HEK293 (cell line): Measurements from ENCODE around the gene MTUS2.

ENCODE experiments used
- CTCF ChIP-seq: fragments of 450-650 bp; formaldehyde crosslinking; IDR thresholded peaks from 2 replicates; pipeline ENCODE4 v1.5.1; 2016; ENCODE audit warnings: missing biosample characterization, missing genetic modification characterization
- SP7 ChIP-seq: fragments of 450-650 bp; formaldehyde crosslinking; IDR thresholded peaks from 2 replicates; pipeline ENCODE4 v1.5.1; 2016; ENCODE audit warnings: missing biosample characterization, missing genetic modification characterization
- ZBTB1 ChIP-seq: fragments of 450-650 bp; formaldehyde crosslinking; IDR thresholded peaks from 2 replicates; pipeline ENCODE4 v1.5.1; 2016; ENCODE audit warnings: missing biosample characterization, missing genetic modification characterization
- ZBTB48 ChIP-seq: fragments of 450-650 bp; formaldehyde crosslinking; IDR thresholded peaks from 2 replicates; pipeline ENCODE4 v1.5.1; 2016; ENCODE audit warnings: missing biosample characterization, missing genetic modification characterization
- ZNF138 ChIP-seq: fragments of 450-650 bp; formaldehyde crosslinking; IDR thresholded peaks from 2 replicates; pipeline ENCODE4 v1.5.1; 2016; ENCODE audit warnings: missing biosample characterization, missing genetic modification characterization, borderline replicate concordance
- ZNF324 ChIP-seq: fragments of 450-650 bp; formaldehyde crosslinking; IDR thresholded peaks from 2 replicates; pipeline ENCODE4 v1.5.1; 2016; ENCODE audit warnings: missing biosample characterization, missing genetic modification characterization
- ZNF37A ChIP-seq: fragments of 450-650 bp; IDR thresholded peaks from 2 replicates; pipeline ENCODE4 v1.5.1; 2018; ENCODE audit warnings: missing biosample characterization, missing genetic modification characterization
- ZNF549 ChIP-seq: fragments of 450-650 bp; IDR thresholded peaks from 2 replicates; pipeline ENCODE4 v1.5.1; 2018; ENCODE audit warnings: missing biosample characterization, missing genetic modification characterization, mild to moderate bottlenecking, inconsistent platforms, moderate library complexity
- ZNF707 ChIP-seq: fragments of 450-650 bp; formaldehyde crosslinking; IDR thresholded peaks from 2 replicates; pipeline ENCODE4 v1.5.1; 2016; ENCODE audit warnings: missing biosample characterization, missing genetic modification characterization
- ZNF791 ChIP-seq: fragments of 450-650 bp; formaldehyde crosslinking; IDR thresholded peaks from 2 replicates; pipeline ENCODE4 v1.5.1; 2016; ENCODE audit warnings: missing biosample characterization, missing genetic modification characterization
- TF ChIP-seq, protein P1 (sequence below): sonication (generic); formaldehyde crosslinking; IDR thresholded peaks from 2 replicates; pipeline ENCODE4 v1.8.1; 2022; ENCODE audit warnings: mild to moderate bottlenecking, moderate library complexity, missing genetic modification reagents

DNA sequence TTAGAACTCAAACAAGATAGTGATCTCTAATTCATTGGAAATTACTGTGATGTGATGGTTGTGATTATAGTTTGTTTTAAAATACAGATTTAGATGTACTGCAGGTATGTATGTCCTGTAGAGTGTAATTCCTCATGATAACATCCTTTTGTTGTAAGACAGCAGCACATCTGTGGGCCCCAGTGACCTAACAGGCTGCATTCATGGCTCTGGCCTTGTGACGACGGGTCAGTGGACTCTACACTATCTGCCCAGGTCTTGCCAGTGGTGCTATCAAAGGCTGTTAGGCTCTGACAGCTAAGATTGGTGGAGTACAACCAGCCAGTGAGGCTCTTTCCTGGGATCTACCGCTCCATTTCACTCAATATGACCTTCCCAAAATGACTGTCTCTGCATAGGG lies 158.4 kb downstream of the MTUS2 start:
- TF ChIP-seq CTCF (no peak), ZNF37A (tag by site-specific recombination) (no peak), ZNF324 (tag by site-specific recombination) (no peak), SP7 (no peak), ZNF707 (tag by site-specific recombination) (no peak), ZNF791 (tag by site-specific recombination) (no peak), ZNF549 (no peak), ZNF138 (tag by site-specific recombination) (no peak), ZBTB1 (no peak), ZBTB48 (tag by site-specific recombination) (no peak)
- TF ChIP-seq, protein P1, sequence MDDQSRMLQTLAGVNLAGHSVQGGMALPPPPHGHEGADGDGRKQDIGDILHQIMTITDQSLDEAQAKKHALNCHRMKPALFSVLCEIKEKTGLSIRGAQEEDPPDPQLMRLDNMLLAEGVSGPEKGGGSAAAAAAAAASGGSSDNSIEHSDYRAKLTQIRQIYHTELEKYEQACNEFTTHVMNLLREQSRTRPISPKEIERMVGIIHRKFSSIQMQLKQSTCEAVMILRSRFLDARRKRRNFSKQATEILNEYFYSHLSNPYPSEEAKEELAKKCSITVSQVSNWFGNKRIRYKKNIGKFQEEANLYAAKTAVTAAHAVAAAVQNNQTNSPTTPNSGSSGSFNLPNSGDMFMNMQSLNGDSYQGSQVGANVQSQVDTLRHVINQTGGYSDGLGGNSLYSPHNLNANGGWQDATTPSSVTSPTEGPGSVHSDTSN (CRISPR knock-in tag), result no peak
